Coronary artery (tissue), 2 donors: Measurements from ENCODE around the gene MRPS22.

Experiments used
- DNase-seq: peaks from one replicate; pipeline ENCODE4 v3.0.0-alpha.2; 2017; ENCODE audit warnings: low spot score
- H3K27ac ChIP-seq, 2 donors: fragments of 200-600 bp; sonication (generic); one replicate each; pipeline ENCODE4 v1.5.1; 2016 to 2019
- H3K4me3 ChIP-seq: fragments of 200-600 bp; sonication (generic); 2 replicates; pipeline ENCODE4 v1.5.1; 2016; ENCODE audit warnings: mild to moderate bottlenecking, moderate library complexity
- TF ChIP-seq, protein P1 (sequence below): fragments of 200-600 bp; sonication (generic); IDR thresholded peaks from one replicate; pipeline ENCODE4 v1.5.1; 2019; ENCODE audit warnings: antibody characterized with exemption

The MRPS22 gene

GRCh38 chr3:139355476-139355875 is 11.7 kb downstream of the MRPS22 start:
- no peak overlapping the region for H3K27ac ChIP-seq
- no peak for DNase-seq
- H3K4me3 ChIP-seq = no peak overlapping the region
- TF ChIP-seq, protein P1, sequence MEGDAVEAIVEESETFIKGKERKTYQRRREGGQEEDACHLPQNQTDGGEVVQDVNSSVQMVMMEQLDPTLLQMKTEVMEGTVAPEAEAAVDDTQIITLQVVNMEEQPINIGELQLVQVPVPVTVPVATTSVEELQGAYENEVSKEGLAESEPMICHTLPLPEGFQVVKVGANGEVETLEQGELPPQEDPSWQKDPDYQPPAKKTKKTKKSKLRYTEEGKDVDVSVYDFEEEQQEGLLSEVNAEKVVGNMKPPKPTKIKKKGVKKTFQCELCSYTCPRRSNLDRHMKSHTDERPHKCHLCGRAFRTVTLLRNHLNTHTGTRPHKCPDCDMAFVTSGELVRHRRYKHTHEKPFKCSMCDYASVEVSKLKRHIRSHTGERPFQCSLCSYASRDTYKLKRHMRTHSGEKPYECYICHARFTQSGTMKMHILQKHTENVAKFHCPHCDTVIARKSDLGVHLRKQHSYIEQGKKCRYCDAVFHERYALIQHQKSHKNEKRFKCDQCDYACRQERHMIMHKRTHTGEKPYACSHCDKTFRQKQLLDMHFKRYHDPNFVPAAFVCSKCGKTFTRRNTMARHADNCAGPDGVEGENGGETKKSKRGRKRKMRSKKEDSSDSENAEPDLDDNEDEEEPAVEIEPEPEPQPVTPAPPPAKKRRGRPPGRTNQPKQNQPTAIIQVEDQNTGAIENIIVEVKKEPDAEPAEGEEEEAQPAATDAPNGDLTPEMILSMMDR = no peak

DNA sequence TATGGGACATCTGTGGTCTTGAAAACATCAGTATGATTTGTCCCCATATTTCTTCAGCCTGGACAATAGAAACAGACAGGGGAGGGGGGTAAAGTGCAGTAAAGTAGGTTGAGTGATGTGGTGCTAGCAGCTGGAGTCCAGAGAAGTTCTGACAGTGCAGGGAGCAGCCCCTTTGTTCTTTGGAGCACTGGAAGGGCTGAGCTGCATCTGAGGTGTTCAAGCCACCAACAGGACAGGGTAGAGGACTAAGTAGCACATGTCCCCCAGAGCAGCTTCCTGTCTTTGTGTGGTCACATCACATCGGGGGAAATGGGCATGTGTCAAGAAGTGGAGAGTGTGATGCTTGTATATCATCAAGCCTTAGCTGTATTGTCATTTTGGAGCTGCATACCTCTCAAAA is 12.1 kb downstream of the MRPS22 start:
- Histone ChIP-seq H3K27ac (no peak overlapping the region), H3K4me3 (no peak overlapping the region)
- DNase-seq = no peak
- TF ChIP-seq, protein P1 = no peak

DNA sequence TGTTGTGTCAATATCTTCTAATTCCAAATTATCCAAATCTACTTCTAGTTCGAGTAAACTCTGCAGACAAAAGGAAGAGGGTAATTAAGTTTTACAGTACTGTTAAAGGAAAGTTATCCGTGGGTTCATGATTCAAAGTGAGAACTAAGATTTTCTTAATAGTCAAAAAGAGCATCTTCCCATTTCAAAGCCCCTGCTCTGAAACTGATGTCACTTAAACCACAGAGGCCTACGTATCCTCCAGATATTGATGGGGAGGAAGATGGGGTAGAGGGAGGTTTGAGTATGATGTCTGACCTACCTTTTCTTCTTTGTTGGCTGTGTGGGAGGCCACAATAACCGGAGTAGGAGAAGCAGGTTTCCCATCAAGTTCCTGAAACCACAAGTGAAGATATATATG is 14.1 kb downstream of the MRPS22 start:
- TF ChIP-seq, protein P1 = no peak
- Histone ChIP-seq H3K4me3 (no peak overlapping the region), H3K27ac (no peak overlapping the region)
- DNase-seq = no peak

DNA sequence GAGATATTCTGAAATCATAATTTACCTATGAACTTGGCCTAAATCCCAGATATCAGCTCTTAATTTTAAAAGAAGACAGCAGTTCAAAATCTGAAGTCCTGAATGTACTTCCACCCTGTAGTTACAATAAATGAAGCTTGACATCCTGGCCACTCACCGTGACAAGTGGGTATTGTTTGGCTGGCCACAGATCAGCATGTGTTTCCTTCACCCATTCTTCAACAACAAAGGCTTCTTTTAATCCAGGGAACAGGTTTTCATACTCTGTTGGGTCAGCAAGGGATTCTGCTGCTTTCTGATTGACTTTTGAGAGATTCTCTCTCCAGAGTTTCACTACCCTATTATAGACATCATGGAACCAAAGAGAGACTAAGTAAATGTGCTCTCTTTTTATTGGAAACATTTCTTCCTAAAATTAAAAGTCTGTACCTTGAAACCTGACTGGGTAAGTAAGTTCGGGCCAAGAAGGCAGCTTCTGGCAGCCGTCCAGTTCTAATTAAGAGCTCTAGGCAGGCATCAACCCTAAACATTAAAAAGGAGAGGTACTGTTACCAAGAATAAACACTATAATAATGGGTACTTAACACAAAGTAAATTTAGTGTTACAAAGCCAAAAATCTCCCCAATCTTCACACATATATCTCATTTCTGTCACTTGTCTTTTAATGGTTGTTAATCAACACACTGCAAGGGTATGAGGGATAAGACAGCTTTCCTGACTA is 15.2 kb downstream of the MRPS22 start:
- DNase-seq = no peak
- Histone ChIP-seq H3K4me3 (no peak overlapping the region), H3K27ac (no peak overlapping the region)
- TF ChIP-seq, protein P1 = no peak

GRCh38 chr3:139361276-139361675 is 17.5 kb downstream of the MRPS22 start:
- TF ChIP-seq, protein P1 = no peak
- no peak overlapping the region for H3K4me3 ChIP-seq
- no peak for DNase-seq
- H3K27ac ChIP-seq = no peak overlapping the region

GRCh38 chr3:139364549-139364948 is 20.7 kb downstream of the MRPS22 start:
- no peak overlapping the region for H3K27ac ChIP-seq
- DNase-seq = no peak
- TF ChIP-seq, protein P1 = no peak
- H3K4me3 ChIP-seq = no peak overlapping the region

- TF ChIP-seq, protein P1 = no peak
- Histone ChIP-seq H3K4me3 (no peak overlapping the region), H3K27ac (no peak overlapping the region)
- no peak for DNase-seq
These were observed 30.3 kb downstream of the MRPS22 start for GRCh38 chr3:139374099-139374498.
